GM19351 (cell line): ENCODE data around the gene AGER.
"Not testable (repeated sequence)": the region's sequence is repeated elsewhere in the genome, so short reads cannot be mapped to it uniquely, and the experiment has no call there.

Experiments used
- ATAC-seq: cut with Tn5 transposase; IDR thresholded peaks from one replicate; pipeline ENCODE4 v1.9.1; 2021; ENCODE audit warnings: mild to moderate bottlenecking, moderate library complexity; ENCODE audit not compliant: unreplicated experiment

Gene AGER

DNA sequence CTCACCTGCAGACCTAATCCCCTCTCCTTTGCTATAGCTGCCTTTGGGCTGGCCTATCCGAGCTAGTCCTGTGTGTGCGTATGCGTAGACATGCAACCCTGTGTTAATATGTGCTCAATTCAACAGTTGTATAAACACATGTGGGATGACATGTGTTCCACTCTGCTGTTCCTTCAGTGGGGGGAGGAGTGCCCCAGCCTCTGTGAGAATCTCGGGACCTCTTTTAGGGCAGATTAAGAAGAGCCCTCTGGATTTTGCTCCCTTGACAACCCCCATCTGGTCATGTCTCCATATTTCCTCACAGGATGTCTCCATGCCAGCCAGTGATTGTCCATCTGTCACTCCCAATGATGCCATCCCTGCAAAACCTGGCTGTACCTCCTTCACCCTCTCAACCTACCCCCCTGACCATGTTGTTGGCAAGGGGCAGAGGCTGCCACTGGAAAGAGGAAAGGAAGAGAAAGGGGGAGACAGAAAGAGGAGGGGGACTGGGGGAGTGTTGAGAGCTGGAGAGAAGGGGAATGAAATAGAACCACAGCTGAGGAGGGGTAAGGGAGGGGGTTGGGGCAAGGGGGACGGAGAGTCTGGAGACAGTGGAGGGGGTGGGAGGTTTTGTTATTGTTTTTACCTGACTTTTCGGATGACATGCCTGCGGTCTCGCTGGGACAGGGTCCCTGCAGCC is 32.7 kb downstream of the AGER start:
- ATAC-seq = no peak

DNA sequence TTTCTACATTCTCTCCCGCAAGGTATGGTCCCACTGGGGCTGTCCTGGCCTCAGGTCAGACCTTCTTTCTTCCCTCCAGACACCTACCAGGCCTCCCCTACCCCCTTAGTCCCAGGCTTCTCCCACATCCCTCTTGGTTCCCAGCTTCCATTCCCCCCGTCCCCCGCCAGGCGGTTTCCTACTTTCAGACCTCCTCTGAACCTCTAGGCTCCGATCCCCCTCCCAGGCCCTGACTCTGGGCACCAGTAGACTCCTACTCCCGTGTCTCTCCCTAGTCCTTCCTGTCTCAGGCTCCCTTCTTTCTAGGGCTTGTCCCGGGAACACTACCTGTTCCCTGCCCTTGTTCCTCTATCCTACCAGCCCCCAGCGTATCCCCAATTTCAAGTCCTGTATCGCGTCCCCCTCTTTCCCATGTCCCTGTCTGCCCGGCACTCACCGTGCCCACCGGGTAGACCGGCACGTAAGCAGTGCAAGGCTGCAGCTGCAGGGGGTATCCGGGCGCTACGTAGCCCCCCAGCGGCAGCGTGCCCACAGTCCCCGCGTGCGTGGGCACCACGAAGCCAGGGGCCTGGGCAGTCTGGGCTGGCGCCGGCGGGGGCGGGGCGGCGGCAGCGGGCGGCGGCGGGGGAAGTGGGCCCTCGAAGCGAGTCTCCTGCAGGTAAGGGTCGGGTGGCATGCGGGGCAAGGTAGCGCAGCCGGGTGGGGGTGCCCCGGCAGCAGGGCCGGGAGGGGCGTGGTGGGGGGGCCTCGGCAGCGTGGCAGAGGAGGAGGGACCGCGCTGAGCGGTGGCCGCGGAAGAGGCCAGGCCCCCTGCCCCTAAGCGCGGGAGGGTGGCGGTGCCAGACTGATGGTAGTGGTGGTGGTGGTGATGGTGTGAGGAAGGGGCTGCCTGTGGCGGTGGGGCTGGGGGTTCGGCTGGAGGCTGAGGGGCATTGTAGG is 33.9 kb downstream of the AGER start:
- ATAC-seq = no peak

DNA sequence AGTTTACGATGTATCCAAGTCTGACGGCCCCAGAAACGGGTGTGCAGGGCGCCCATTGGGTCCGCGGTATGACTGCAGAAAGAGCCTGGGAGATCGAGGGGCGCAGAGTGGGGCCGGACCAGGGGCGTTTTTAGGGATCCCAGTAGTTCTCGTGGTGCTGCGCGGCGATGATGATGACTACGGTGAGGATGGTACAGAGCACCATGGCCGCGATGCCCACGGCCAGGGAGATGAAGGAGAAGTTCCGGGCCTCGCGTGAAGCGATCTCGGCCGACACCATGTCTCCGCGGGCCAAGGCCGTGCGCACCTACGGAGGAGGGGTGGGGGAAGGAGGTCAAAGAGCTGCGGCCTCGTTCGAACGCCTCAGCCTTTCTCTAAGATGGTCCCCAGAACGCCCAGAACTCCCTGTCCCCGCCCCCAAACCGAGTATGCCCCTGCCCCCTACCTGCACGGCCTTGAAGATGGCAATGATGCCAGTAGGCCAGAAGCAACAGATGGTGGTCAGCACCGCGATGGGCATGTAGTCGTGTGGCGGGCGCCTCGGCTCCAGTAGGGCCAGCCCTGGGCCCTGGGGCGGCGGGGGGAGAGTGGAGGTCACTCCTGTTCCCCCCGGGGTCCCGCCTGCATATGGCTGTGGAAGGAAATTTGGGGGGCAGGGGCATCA is 34.8 kb downstream of the AGER start:
- no peak for ATAC-seq

GRCh38 chr6:32148289-32149091 is 35.6 kb downstream of the AGER start:
- ATAC-seq = no peak

DNA sequence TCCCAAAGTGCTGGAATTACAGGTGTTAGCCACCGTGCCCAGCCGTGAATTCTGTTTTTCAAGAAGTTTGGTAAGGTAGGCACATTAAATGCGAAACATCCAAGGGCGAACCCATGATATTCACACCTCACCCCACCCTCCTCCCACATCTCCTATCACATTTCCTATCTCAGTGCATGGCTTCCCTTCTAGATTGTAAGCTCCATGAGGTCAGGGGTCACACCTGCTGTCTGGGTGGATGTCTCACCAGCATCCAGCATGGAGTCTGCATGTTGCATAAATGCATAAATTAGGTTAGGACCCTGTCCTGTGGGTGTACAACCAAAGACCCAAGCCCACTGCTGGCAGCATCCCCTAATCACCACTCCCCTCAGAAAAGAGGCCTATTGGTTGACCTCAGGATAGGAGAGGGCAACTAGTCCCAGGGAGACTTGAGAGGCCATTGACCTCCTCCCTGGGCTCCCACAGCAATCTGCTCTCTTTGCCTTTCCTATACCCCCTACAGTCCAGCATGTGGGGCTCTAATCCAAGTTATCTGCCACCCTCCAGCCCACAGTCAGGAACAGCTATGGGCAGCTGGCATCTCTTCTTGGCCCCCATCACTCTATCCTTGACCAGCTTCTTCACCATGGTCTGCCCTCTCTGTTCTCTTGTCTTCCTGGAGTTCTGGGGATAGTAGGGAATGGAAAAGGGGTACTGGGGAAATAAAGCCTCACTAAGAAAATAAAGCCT is 36.5 kb downstream of the AGER start:
- ATAC-seq = no peak

DNA sequence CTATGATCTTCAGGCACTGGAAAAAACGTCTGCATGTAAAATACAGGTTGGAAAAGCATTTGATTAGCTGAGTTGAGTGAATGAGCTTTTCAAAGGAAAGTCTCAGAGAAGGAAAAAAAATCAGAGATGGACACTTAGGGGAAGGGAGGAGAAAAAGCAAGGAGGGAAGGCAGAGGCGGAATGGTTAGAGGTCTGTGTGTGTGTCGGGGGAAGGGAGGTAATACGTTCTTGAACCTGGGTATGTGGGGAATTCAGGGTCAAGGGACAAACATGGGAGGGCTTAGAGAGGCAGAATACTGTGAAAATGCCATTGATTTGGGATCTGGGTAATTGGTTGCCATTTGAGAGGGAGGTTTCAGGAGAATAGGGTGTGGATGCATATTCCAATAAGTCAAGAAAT is 37.4 kb downstream of the AGER start:
- no peak for ATAC-seq

DNA sequence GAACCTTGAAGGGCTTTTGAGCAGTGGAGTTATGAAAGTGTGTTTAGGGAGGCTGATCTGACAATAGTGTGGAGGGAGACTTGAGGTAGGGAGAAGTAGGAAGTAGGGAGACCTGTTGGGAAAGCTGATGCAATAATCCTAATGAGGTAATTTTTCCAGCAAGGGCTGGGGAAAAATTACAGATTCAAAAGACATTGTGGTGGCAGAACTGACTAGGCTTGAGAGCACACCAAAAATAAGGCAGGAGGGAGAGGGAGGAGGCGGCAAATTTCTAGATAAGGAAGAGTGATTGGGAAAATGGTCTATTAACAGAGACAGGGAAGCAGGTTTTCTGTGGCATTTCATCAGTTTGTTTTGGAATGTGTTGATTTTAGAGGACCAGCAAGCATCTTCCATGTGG is 37.8 kb downstream of the AGER start:
- ATAC-seq = no peak

GRCh38 chr6:32144238-32144637 is 39.8 kb downstream of the AGER start:
- ATAC-seq = not testable (repeated sequence)

DNA sequence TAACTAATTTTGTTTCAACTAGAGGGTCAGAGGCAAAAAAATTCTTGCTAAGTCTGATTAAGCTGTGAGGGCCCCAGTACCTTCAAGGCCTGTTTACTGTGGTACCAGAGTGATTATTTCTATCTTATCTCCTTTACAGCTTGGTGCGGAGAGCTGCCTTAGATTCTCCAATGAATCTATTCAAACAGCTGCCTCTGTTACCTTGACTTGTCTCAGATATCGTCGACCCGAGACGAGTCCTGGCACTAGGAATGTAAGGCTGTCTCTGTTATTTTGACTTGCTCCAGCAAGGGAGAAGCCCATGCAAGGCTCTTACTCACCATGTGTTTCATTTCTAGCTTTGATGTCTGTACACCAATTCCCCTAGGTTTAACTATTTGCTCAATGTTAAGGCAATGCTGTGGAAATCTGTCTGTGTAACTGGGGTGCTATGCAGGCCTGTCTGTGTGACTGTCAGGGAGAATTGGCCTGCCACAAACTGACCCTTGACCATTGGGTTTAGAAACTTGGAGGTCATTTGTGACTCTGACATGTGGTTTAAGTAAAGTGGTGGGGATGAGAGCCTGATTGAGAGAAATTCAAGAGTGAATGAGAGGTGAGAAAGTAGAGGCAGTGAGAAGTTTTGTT is 43.5 kb downstream of the AGER start:
- ATAC-seq = no peak

GRCh38 chr6:32139590-32139989 is 44.5 kb downstream of the AGER start:
- no peak for ATAC-seq

DNA sequence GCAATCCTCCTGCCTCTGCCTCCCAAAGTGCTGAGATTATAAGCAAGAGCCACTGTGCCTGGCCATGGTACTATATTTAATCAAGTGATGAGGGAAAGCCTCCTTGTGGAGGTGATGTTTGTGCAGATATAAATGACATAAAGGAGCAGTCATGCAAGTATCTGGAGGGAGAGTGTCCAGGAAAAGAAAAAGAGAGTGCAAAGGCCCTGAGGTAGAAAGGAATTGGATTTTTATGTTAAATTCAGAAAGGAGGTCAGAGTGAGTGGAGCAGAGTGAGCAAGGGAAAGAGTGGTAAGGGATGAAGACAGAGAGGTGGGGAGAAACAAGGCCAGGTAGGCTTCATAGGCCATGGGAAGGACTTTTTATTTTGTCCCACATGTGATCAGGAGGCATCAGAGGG is 46.6 kb downstream of the AGER start:
- ATAC-seq = no peak

DNA sequence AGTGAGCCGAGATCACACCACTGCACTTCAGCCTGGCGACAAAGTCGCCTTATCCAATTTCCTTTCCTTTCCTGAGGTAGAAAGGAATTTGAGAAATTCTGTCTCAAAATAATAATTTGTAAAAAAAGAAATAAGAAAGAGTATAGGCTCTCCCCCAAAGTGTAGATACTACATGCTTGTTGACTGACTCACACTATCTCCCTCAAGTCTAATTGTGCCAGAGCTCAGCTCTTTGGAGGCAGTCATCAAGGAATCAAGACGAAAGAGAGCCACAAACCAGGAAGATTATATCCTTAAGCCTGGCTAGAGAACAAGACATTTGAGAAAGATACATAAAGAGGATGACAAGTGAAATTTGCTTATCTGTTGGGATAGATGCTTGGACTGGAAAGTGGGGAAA is 50.3 kb downstream of the AGER start:
- no peak for ATAC-seq

DNA sequence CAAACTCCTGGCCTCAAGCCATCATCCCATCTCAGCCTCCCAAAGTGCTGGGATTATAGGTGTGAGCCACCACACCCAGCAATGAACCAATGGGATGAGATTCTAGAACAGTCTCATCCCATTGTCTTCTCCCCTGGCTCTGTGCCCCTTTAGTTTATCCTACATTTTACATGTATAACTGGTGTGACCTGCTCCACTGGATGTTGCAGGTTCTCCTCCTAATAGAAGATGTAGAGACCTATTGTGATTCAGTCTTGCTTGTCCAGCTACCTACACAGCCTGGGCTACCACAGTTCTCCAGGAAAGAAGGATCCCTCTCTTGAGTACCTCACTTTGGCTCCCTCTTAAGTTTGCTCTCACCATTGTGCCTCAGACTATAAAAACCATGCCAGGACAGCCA is 51.9 kb downstream of the AGER start:
- ATAC-seq = no peak

- no peak for ATAC-seq
Observed at GRCh38 chr6:32131439-32131948, 52.6 kb downstream of the AGER start.
